ENCODE data around the gene CDK5RAP1. TPM values are rescaled to one million over a fixed set of nuclear protein-coding genes. Genes with fewer than 3 reads are reported as not detected.

CDK5RAP1 gene
- polyA plus RNA-seq, 1 donor (not counting 4 experiments of a cell fraction or from before 2014, with no cell fraction given) = 34.0 TPM

GRCh38 chr20:33309631-33310030 lies 91.7 kb downstream of the CDK5RAP1 start:
- no peaks in the 10 kb centered on the region for H3K9me1 ChIP-seq (ENCODE audit: control insufficient read depth, extremely low read depth, insufficient read depth, low read length)
- H3K27ac ChIP-seq (ENCODE audit: control insufficient read depth, insufficient read depth, low read length) = no peak overlapping the region
- no peak overlapping the region for H3K4me2 ChIP-seq (ENCODE audit: control insufficient read depth, extremely low read depth, insufficient read depth, low read depth, low read length)
- H3K36me3 ChIP-seq (ENCODE audit: control insufficient read depth in 2 of 2, extremely low read depth in 1 of 2, insufficient read depth in 2 of 2, low read length in 2 of 2) = no peaks in the 10 kb centered on the region
- H3K4me3 ChIP-seq (ENCODE audit: control insufficient read depth in 2 of 3, extremely low read depth in 1 of 3, insufficient read depth in 2 of 3, low read depth in 1 of 3, low read length in 3 of 3) = no peak overlapping the region
- H3K9ac ChIP-seq (ENCODE audit: control insufficient read depth, extremely low read depth, insufficient read depth, low read length) = no peak overlapping the region
- H2AFZ ChIP-seq (ENCODE audit: control insufficient read depth, low read length) = no peak overlapping the region
- no peak for FAIRE-seq
- H3K27me3 ChIP-seq (ENCODE audit: control insufficient read depth, extremely low read depth, insufficient read depth, low read length) = no peaks in the 10 kb centered on the region
- no peaks in the 10 kb centered on the region for H4K20me1 ChIP-seq (ENCODE audit: control insufficient read depth, extremely low read depth, insufficient read depth, low read length)
- H3K4me1 ChIP-seq (ENCODE audit: control insufficient read depth, extremely low read depth, insufficient read depth, low read length) = no peaks in the 10 kb centered on the region
- H3K9me3 ChIP-seq (ENCODE audit: control insufficient read depth, low read depth, low read length) = no peaks in the 10 kb centered on the region
- TF ChIP-seq CTCF (optimal IDR thresholded peaks at IDR 0.05 in 1 of 3, IDR thresholded peaks at IDR 0.05 in 1 of 3, conservative IDR thresholded peaks at IDR 0.05 in 1 of 3; ENCODE audit: extremely low read depth in 1 of 3, insufficient read depth in 2 of 3, low read length in 3 of 3) (no peak), EZH2 (IDR thresholded peaks at IDR 0.05; ENCODE audit: low read length) (no peak)
- no peak for DNase-seq (ENCODE audit: low read depth, low spot score)
- no peaks in the 10 kb centered on the region for H3K79me2 ChIP-seq (ENCODE audit: control insufficient read depth, insufficient read depth, low read length)
- dilution Hi-C loops (cut with MboI; ENCODE audit: extremely low pct_ligation_motif_present, low sequenced_read_pairs) = no loop called here

Other genes starting within 250 kb of the CDK5RAP1 start
- not detected in 3 replicates for gene BPIFA2, start 233.4 kb downstream of the CDK5RAP1 start, polyA plus RNA-seq
- not detected in 3 replicates for gene BPIFA3, start 184.2 kb downstream of the CDK5RAP1 start, polyA plus RNA-seq
- not detected in 3 replicates for gene BPIFA1, start 165.5 kb downstream of the CDK5RAP1 start, polyA plus RNA-seq
- gene BPIFB1, start 118.3 kb downstream of the CDK5RAP1 start, polyA plus RNA-seq = not detected in 3 replicates
- gene SNTA1, start 42.2 kb upstream of the CDK5RAP1 start, polyA plus RNA-seq = 3.6 to 6.5 TPM (median 4.8 TPM) in 3 replicates
- gene CBFA2T2, start 88.6 kb upstream of the CDK5RAP1 start, polyA plus RNA-seq = 5.5 to 8.7 TPM (median 6.8 TPM) in 3 replicates